DND-41 (cell line): ENCODE measurements around the gene GJD3.
A peak's percentile ranks its signal among the peaks of the same experiment; 100 is the strongest.

Source experiments
- ATAC-seq: fragments of 200-7000 bp; cut with Tn5 transposase; 3 replicates; pipeline ENCODE4 v1.9.1; 2021; ENCODE audit warnings: low read depth; ENCODE audit not compliant: insufficient read depth
- DNase-seq: peaks from one replicate; pipeline ENCODE4 v3.0.0-alpha.2; 2020
- H2AFZ ChIP-seq: 2 replicates; pipeline ENCODE4 v1.6.0; 2012; ENCODE audit warnings: low read depth, low read length
- H3K27ac ChIP-seq: 2 replicates; pipeline ENCODE4 v1.5.1; 2012; ENCODE audit warnings: low read length, inconsistent platforms
- H3K27me3 ChIP-seq: fragments of 200-600 bp; sonication (generic); 2 replicates; pipeline ENCODE4 v1.6.0; 2012; ENCODE audit warnings: low read length, mild to moderate bottlenecking, inconsistent platforms; ENCODE audit not compliant: insufficient read depth, poor library complexity
- H3K36me3 ChIP-seq: 2 replicates; pipeline ENCODE4 v1.5.1; 2012; ENCODE audit warnings: low read length, inconsistent platforms; ENCODE audit not compliant: insufficient read depth
- H3K4me1 ChIP-seq: 2 replicates; pipeline ENCODE4 v1.5.1; 2012; ENCODE audit warnings: mild to moderate bottlenecking, low read length; ENCODE audit not compliant: insufficient read depth
- H3K4me2 ChIP-seq: 2 replicates; pipeline ENCODE4 v1.6.0; 2012; ENCODE audit warnings: mild to moderate bottlenecking, moderate library complexity, low read length, inconsistent platforms; ENCODE audit not compliant: insufficient read depth
- H3K4me3 ChIP-seq, 2 experiments: fragments of 200-600 bp in 1 of 2; shearing (Covaris generic) in 1 of 2; 2 replicates each; pipeline ENCODE4 v1.5.1; 2012 to 2016; ENCODE audit warnings: inconsistent platforms in 2 of 2, low read length in 2 of 2, mild to moderate bottlenecking in 2 of 2, low read depth in 1 of 2, moderate library complexity in 1 of 2
- H3K79me2 ChIP-seq: 2 replicates; pipeline ENCODE4 v1.6.0; 2012; ENCODE audit warnings: low read length, inconsistent platforms; ENCODE audit not compliant: insufficient read depth
- H3K9ac ChIP-seq: 2 replicates; pipeline ENCODE4 v1.6.0; 2012; ENCODE audit warnings: low read depth, mild to moderate bottlenecking, inconsistent platforms, low read length, moderate library complexity
- H3K9me3 ChIP-seq: 2 replicates; pipeline ENCODE4 v1.5.1; 2012; ENCODE audit warnings: low read length, moderate library complexity, mild to moderate bottlenecking, inconsistent platforms; ENCODE audit not compliant: insufficient read depth, severe bottlenecking
- H4K20me1 ChIP-seq: 2 replicates; pipeline ENCODE4 v1.6.0; 2012; ENCODE audit warnings: low read length; ENCODE audit not compliant: insufficient read depth
- EZH2 ChIP-seq: IDR thresholded peaks from 3 replicates; pipeline ENCODE4 v1.6.1; 2012; ENCODE audit warnings: borderline replicate concordance, low read depth, mild to moderate bottlenecking, moderate library complexity, low read length, inconsistent platforms; ENCODE audit not compliant: severe bottlenecking
- TF ChIP-seq, protein P1 (sequence below): IDR thresholded peaks from 2 replicates; pipeline ENCODE4 v1.5.1; 2012; ENCODE audit warnings: borderline replicate concordance, low read length, moderate library complexity, mild to moderate bottlenecking; ENCODE audit not compliant: poor library complexity, severe bottlenecking; ENCODE audit errors: extremely low read depth

GJD3 gene

DNA sequence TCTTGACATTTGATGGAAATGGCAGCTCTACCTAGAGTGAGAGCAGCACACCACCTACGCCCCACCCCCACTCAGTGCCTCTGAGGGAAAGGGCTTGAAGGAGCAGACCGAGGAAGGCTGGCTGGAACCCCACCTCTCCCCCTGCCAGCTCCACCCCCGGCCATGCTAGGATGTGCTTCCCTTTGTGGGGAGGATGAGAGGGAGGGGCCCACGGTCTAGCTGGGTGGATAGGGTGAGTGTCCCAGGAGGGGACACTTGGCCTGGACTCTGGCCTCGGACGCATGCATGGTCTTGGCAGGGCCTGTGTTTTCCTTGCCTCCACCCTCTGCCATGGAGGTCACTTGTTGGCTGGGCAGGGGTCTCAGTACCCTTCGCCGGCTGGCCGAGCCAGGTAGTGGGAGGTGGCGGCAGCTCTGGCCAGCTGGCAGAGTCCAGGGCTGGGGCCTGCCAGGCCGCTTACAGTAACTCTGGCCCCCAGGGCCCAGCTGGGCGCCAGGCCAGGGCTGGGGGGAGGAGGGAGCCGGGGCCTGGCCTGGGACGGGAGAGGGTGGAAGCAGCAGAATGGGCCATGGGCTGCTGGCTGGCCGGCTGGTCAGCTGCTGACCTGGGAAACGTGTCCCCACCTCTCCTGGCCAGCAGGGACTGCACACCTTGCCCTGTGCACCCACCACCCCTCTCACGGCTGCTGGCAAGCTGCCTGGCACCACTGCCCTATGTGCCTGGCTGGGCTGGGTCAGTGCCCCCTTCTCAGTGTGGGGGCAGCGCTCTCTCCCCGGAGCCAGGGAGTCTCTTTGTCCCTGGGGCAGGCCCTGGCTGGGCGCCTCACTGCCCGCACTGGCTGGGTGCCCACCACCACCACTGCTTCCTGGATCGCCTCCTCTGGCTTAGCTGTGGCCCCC, 32.5 kb downstream of the GJD3 start:
- H3K4me1 ChIP-seq = peaks cover 9% of the 10 kb centered on the region
- no peak overlapping the region for H3K4me3 ChIP-seq
- no peaks in the 10 kb centered on the region for H3K27me3 ChIP-seq
- no peak overlapping the region for H3K9ac ChIP-seq
- H4K20me1 ChIP-seq = peaks cover 14% of the 10 kb centered on the region
- H3K79me2 ChIP-seq = no peaks in the 10 kb centered on the region
- H2AFZ ChIP-seq = no peak overlapping the region
- no peak overlapping the region for H3K4me2 ChIP-seq
- no peak for DNase-seq
- H3K27ac ChIP-seq = no peak overlapping the region
- TF ChIP-seq EZH2 = no peak
- TF ChIP-seq, protein P1, sequence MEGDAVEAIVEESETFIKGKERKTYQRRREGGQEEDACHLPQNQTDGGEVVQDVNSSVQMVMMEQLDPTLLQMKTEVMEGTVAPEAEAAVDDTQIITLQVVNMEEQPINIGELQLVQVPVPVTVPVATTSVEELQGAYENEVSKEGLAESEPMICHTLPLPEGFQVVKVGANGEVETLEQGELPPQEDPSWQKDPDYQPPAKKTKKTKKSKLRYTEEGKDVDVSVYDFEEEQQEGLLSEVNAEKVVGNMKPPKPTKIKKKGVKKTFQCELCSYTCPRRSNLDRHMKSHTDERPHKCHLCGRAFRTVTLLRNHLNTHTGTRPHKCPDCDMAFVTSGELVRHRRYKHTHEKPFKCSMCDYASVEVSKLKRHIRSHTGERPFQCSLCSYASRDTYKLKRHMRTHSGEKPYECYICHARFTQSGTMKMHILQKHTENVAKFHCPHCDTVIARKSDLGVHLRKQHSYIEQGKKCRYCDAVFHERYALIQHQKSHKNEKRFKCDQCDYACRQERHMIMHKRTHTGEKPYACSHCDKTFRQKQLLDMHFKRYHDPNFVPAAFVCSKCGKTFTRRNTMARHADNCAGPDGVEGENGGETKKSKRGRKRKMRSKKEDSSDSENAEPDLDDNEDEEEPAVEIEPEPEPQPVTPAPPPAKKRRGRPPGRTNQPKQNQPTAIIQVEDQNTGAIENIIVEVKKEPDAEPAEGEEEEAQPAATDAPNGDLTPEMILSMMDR = no peak
- no peaks in the 10 kb centered on the region for H3K9me3 ChIP-seq
- H3K36me3 ChIP-seq = peaks cover 8% of the 10 kb centered on the region; the same call in 1 of the 2 replicates
- ATAC-seq = no peak

DNA sequence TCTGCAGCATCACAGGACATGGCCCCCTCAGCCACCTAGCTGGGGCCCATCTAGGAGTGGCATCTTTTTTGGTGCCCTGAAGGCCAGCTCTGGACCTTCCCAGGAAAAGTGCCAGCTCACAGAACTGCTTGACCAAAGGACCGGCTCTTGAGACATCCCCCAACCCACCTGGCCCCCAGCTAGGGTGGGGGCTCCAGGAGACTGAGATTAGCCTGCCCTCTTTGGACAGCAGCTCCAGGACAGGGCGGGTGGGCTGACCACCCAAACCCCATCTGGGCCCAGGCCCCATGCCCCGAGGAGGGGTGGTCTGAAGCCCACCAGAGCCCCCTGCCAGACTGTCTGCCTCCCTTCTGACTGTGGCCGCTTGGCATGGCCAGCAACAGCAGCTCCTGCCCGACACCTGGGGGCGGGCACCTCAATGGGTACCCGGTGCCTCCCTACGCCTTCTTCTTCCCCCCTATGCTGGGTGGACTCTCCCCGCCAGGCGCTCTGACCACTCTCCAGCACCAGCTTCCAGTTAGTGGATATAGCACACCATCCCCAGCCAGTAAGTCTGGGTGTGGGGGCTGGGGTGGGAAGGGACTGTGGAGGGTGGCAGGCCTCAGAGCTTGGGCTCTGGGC, 33.6 kb downstream of the GJD3 start:
- Histone ChIP-seq H3K9ac (no peak overlapping the region), H3K27me3 (no peaks in the 10 kb centered on the region), H2AFZ (no peak overlapping the region), H3K79me2 (0 out of 2 replicates have a peak, but pooled peaks cover 3% of the 10 kb centered on the region), H3K4me2 (no peak overlapping the region), H3K4me1 (peaks cover 18% of the 10 kb centered on the region), H3K36me3 (peaks cover 8% of the 10 kb centered on the region; the same call in 1 of the 2 replicates), H4K20me1 (peaks cover 20% of the 10 kb centered on the region), H3K4me3 (no peak overlapping the region), H3K9me3 (no peaks in the 10 kb centered on the region), H3K27ac (no peak overlapping the region)
- ATAC-seq (no peak), DNase-seq (no peak)
- TF ChIP-seq, protein P1 = no peak
- TF ChIP-seq EZH2 = no peak

DNA sequence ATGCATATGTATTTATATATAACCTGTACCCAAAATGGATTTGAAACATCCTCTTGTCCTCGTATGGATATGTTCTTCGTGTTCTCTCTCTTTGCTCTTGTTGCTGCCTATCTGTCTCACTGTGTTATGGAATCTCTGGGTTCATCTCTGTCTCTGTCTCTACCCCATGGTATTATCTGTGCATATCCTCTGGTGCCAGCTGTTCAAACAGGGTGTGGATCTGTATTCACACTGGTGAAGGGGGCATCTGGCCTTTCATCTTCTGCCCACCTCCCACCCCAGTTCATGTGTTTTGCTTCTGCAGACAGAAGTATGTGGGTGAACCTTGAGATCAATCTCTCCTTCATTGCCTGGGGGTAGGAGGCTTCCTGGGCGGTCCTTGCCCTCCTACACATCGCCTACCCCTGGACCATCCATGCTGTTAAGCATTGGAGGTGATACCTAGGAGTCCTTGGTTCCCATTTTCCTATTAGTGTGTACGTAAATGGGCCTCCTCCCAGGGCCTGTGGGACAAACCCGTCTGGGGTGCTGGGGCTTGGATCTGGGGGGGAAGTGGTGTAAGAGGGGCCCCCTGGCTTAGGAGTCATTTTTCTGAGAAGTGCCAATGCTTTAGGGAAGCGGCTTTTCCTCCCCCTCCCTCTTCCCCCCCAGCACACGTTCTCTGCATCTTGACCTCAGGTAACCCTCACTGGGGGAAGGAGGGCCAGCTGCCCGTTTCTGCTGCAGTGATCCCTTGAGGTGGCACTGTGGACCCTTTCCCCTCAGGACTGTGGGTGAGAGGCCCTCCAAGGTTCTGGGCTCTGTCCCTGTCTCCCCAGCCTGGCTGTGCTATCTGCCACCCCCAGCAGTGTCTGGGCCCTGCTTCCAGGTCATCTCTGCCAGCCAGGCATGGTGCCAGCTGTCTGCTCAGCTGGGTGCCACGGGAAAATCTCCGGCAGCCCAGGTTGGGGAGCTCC, 34.4 kb downstream of the GJD3 start:
- H3K4me3 ChIP-seq = no peak overlapping the region
- H3K36me3 ChIP-seq = peaks cover 8% of the 10 kb centered on the region; the same call in 1 of the 2 replicates
- H3K79me2 ChIP-seq = 0 out of 2 replicates have a peak, but pooled peaks cover 3% of the 10 kb centered on the region
- H3K4me1 ChIP-seq = peaks cover 19% of the 10 kb centered on the region
- H3K9me3 ChIP-seq = no peaks in the 10 kb centered on the region
- H3K27ac ChIP-seq = no peak overlapping the region
- ATAC-seq (peak; percentile 36), DNase-seq (no peak)
- H3K9ac ChIP-seq = no peak overlapping the region
- TF ChIP-seq, protein P1 = no peak
- TF ChIP-seq EZH2 = no peak
- H4K20me1 ChIP-seq = peaks cover 22% of the 10 kb centered on the region
- H3K4me2 ChIP-seq = no peak overlapping the region
- H3K27me3 ChIP-seq = no peaks in the 10 kb centered on the region
- no peak overlapping the region for H2AFZ ChIP-seq
